ENCODE measurements around the gene EDIL3.
"Not testable (repeated sequence)": the region's sequence is repeated elsewhere in the genome, so short reads cannot be mapped to it uniquely, and the experiment has no call there.

The EDIL3 gene

GRCh38 chr5:84298628-84299027 lies 86.1 kb downstream of the EDIL3 start:
- Histone ChIP-seq H2AK5ac (ENCODE audit: low read depth, low read length) (no peak overlapping the region), H2AFZ (ENCODE audit: low read length) (no peak overlapping the region), H3K27me3 (ENCODE audit: control insufficient read depth in 3 of 3, insufficient read depth in 3 of 3, low read depth in 1 of 3, low read length in 3 of 3) (no peaks in the 10 kb centered on the region), H3K4ac (ENCODE audit: low read length) (no peak overlapping the region), H2BK5ac (ENCODE audit: low read length) (no peak overlapping the region), H3K4me3 (ENCODE audit: low read length in 2 of 2) (no peak overlapping the region), H3K23ac (ENCODE audit: low read depth, low read length, poor library complexity) (no peak overlapping the region), H3K14ac (ENCODE audit: low read length) (no peak overlapping the region), H3K27ac (replicated peaks; ENCODE audit: low read length) (no peak overlapping the region), H2BK15ac (ENCODE audit: low read length) (no peak overlapping the region), H3K4me1 (ENCODE audit: control insufficient read depth in 2 of 2, insufficient read depth in 1 of 2, low read depth in 1 of 2, low read length in 2 of 2) (no peaks in the 10 kb centered on the region), H2BK120ac (ENCODE audit: low read depth, low read length) (no peak overlapping the region), H4K8ac (ENCODE audit: low read depth, low read length) (no peak overlapping the region), H2BK12ac (ENCODE audit: low read length) (no peak overlapping the region), H3K36me3 (replicated peaks in 1 of 2; ENCODE audit: control insufficient read depth in 2 of 2, insufficient read depth in 2 of 2, low read length in 2 of 2) (no peaks in the 10 kb centered on the region), H4K91ac (ENCODE audit: low read depth, low read length, poor library complexity) (no peak overlapping the region), H3K9me3 (replicated peaks in 1 of 2; ENCODE audit: control insufficient read depth in 2 of 2, insufficient read depth in 1 of 2, low read depth in 1 of 2, low read length in 2 of 2) (no peaks in the 10 kb centered on the region), H3K4me2 (ENCODE audit: insufficient read depth, low read length, poor library complexity, severe bottlenecking) (no peak overlapping the region), H3K9ac (ENCODE audit: low read depth, low read length, poor library complexity) (no peak overlapping the region), H3K79me1 (ENCODE audit: low read depth, low read length) (no peaks in the 10 kb centered on the region), H3K18ac (ENCODE audit: low read length) (no peak overlapping the region)
- DNase-seq (ENCODE audit: low spot score), result no peak
- WGBS, 2 donors (ENCODE audit: extremely low coverage in 2 of 2, insufficient read length in 2 of 2, insufficient replicate concordance in 1 of 2), result no CpG with 5 or more reads among the region's 4 CpGs

DNA sequence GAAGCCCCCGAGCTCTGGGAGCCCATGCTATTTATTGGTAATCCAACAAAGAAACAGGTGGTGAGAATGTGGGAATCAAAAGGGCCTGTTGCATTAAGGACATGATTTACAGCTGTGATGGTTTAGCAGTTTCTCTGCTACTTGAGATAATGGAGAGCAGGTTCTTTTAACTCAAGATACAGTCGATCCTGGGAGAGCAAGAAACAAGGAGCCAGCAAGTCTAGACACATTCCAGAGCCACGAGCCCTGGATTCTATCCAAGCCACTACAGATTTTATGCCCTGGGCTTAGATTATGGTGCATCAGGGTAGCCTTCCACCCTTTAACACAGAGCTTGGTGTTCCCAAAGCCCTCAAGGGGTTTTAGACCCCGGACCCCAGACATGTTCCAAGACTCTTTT lies 87.0 kb downstream of the EDIL3 start:
- H3K36me3 ChIP-seq (replicated peaks in 1 of 2; ENCODE audit: control insufficient read depth in 2 of 2, insufficient read depth in 2 of 2, low read length in 2 of 2); H3K4me1 ChIP-seq (ENCODE audit: control insufficient read depth in 2 of 2, insufficient read depth in 1 of 2, low read depth in 1 of 2, low read length in 2 of 2); H2AFZ ChIP-seq (ENCODE audit: low read length); H3K27me3 ChIP-seq (ENCODE audit: control insufficient read depth in 3 of 3, insufficient read depth in 3 of 3, low read depth in 1 of 3, low read length in 3 of 3); H3K79me1 ChIP-seq (ENCODE audit: low read depth, low read length); DNase-seq (ENCODE audit: low spot score); H3K18ac ChIP-seq (ENCODE audit: low read length); H3K4me3 ChIP-seq (ENCODE audit: low read length in 2 of 2); H3K4me2 ChIP-seq (ENCODE audit: insufficient read depth, low read length, poor library complexity, severe bottlenecking); H3K23ac ChIP-seq (ENCODE audit: low read depth, low read length, poor library complexity); H4K8ac ChIP-seq (ENCODE audit: low read depth, low read length); H3K9ac ChIP-seq (ENCODE audit: low read depth, low read length, poor library complexity); H3K27ac ChIP-seq (replicated peaks; ENCODE audit: low read length); H2AK5ac ChIP-seq (ENCODE audit: low read depth, low read length); H2BK120ac ChIP-seq (ENCODE audit: low read depth, low read length); H2BK5ac ChIP-seq (ENCODE audit: low read length); H3K9me3 ChIP-seq (replicated peaks in 1 of 2; ENCODE audit: control insufficient read depth in 2 of 2, insufficient read depth in 1 of 2, low read depth in 1 of 2, low read length in 2 of 2); H3K4ac ChIP-seq (ENCODE audit: low read length); H2BK15ac ChIP-seq (ENCODE audit: low read length); H2BK12ac ChIP-seq (ENCODE audit: low read length); H3K14ac ChIP-seq (ENCODE audit: low read length); H4K91ac ChIP-seq (ENCODE audit: low read depth, low read length, poor library complexity): not testable (repeated sequence)
- WGBS, 2 donors (ENCODE audit: extremely low coverage in 2 of 2, insufficient read length in 2 of 2, insufficient replicate concordance in 1 of 2), result no CpG with 5 or more reads among the region's 4 CpGs

DNA sequence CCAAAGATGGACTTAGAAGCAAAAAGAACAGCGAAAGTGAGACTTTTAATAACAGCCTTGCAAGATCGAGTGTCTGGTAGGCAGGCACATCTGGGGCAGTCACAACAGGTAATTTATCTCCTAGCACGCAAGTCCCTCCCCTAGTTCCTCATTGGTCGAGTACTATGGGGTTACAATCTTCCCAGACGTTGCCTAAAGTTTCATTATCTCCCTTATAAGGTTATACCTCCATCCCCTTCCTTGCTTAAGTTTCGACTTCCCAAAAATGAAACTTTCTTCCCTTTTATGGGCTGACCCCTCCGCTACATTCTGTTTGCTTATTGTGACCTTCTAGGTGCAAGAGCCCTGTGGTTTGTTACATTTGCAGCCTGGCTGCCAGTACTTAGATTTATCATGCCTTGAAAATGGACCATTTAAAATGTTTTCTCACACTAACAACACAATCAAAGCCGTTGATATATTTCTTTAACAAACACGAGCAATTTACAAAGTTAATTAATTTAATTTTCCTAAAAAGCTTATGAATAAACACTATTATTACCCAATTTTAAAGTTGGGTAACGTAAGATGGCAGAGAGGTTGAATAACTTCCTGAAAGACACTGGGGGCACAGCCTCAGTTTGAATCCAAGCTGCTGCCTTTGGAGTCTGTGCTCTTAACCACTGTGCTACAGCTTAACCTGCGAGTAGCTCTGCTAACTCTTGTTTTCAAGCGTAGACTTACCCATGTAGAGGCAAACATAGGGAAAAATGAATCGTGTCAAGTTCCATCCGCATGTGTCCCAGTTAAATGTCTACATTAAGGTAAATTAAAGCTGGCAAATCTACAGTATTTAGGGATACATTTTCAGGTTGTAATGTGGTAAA lies 91.7 kb downstream of the EDIL3 start:
- H4K8ac ChIP-seq (ENCODE audit: low read depth, low read length), result no peak overlapping the region
- no peak for DNase-seq (ENCODE audit: low spot score)
- peaks cover 0 to 2% of the 10 kb centered on the region in 2 donors for H3K4me1 ChIP-seq (ENCODE audit: control insufficient read depth in 2 of 2, insufficient read depth in 1 of 2, low read depth in 1 of 2, low read length in 2 of 2)
- no peak overlapping the region for H3K27ac ChIP-seq (replicated peaks; ENCODE audit: low read length)
- no peak overlapping the region for H3K4ac ChIP-seq (ENCODE audit: low read length)
- no peak overlapping the region for H4K91ac ChIP-seq (ENCODE audit: low read depth, low read length, poor library complexity)
- H2BK5ac ChIP-seq (ENCODE audit: low read length), result no peak overlapping the region
- no peak overlapping the region for H3K18ac ChIP-seq (ENCODE audit: low read length)
- WGBS, 2 donors (ENCODE audit: extremely low coverage in 2 of 2, insufficient read length in 2 of 2, insufficient replicate concordance in 1 of 2), result no CpG with 5 or more reads among the region's 14 CpGs
- no peaks in the 10 kb centered on the region for H3K36me3 ChIP-seq (replicated peaks in 1 of 2; ENCODE audit: control insufficient read depth in 2 of 2, insufficient read depth in 2 of 2, low read length in 2 of 2)
- no peaks in the 10 kb centered on the region for H3K79me1 ChIP-seq (ENCODE audit: low read depth, low read length)
- no peak overlapping the region for H3K14ac ChIP-seq (ENCODE audit: low read length)
- no peaks in the 10 kb centered on the region for H3K9me3 ChIP-seq (replicated peaks in 1 of 2; ENCODE audit: control insufficient read depth in 2 of 2, insufficient read depth in 1 of 2, low read depth in 1 of 2, low read length in 2 of 2)
- no peak overlapping the region for H2BK12ac ChIP-seq (ENCODE audit: low read length)
- no peak overlapping the region for H3K4me3 ChIP-seq (ENCODE audit: low read length in 2 of 2)
- no peak overlapping the region for H3K23ac ChIP-seq (ENCODE audit: low read depth, low read length, poor library complexity)
- H2BK120ac ChIP-seq (ENCODE audit: low read depth, low read length), result no peak overlapping the region
- H3K9ac ChIP-seq (ENCODE audit: low read depth, low read length, poor library complexity), result no peak overlapping the region
- H3K27me3 ChIP-seq (ENCODE audit: control insufficient read depth in 3 of 3, insufficient read depth in 3 of 3, low read depth in 1 of 3, low read length in 3 of 3), result no peaks in the 10 kb centered on the region
- no peak overlapping the region for H2AK5ac ChIP-seq (ENCODE audit: low read depth, low read length)
- H2BK15ac ChIP-seq (ENCODE audit: low read length), result no peak overlapping the region
- H2AFZ ChIP-seq (ENCODE audit: low read length), result no peak overlapping the region
- no peak overlapping the region for H3K4me2 ChIP-seq (ENCODE audit: insufficient read depth, low read length, poor library complexity, severe bottlenecking)

DNA sequence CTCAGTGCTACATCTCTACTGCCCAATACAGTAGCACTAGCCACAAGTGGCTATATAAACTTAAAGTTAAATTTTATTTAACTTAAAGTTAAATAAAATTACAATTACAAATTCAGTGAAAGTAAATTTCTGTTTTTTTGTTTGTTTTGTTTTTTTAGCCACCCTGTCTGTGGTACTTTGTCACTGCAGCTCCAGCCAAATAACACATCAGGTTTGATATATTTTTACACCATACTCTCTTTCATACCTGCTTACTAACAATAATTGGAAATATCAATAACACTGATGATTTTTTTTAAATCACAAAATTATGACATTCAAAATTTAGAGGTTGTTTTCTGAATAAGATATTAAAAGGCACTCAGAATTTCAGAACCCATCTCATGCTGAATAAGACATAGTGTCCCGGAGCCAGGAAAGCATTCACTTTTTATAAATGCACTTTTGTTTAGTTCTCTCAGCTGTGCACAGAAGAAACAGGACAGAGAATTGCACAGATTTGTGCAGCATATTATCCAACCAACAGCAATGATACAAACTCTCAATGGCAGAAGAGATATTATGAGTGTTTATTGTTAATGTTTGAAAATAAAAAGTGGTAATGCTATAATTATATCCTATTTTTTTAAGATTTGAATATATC lies 92.6 kb downstream of the EDIL3 start:
- Histone ChIP-seq H3K23ac (ENCODE audit: low read depth, low read length, poor library complexity) (no peak overlapping the region), H3K4me3 (ENCODE audit: low read length in 2 of 2) (no peak overlapping the region), H2BK5ac (ENCODE audit: low read length) (no peak overlapping the region), H3K4ac (ENCODE audit: low read length) (no peak overlapping the region), H3K4me1 (ENCODE audit: control insufficient read depth in 2 of 2, insufficient read depth in 1 of 2, low read depth in 1 of 2, low read length in 2 of 2) (peaks cover 0 to 2% of the 10 kb centered on the region in 2 donors), H3K14ac (ENCODE audit: low read length) (no peak overlapping the region), H3K9ac (ENCODE audit: low read depth, low read length, poor library complexity) (no peak overlapping the region), H2AFZ (ENCODE audit: low read length) (no peak overlapping the region), H3K27ac (replicated peaks; ENCODE audit: low read length) (no peak overlapping the region), H2BK12ac (ENCODE audit: low read length) (no peak overlapping the region), H3K9me3 (replicated peaks in 1 of 2; ENCODE audit: control insufficient read depth in 2 of 2, insufficient read depth in 1 of 2, low read depth in 1 of 2, low read length in 2 of 2) (no peaks in the 10 kb centered on the region), H4K91ac (ENCODE audit: low read depth, low read length, poor library complexity) (no peak overlapping the region), H3K4me2 (ENCODE audit: insufficient read depth, low read length, poor library complexity, severe bottlenecking) (no peak overlapping the region), H2AK5ac (ENCODE audit: low read depth, low read length) (no peak overlapping the region), H2BK120ac (ENCODE audit: low read depth, low read length) (no peak overlapping the region), H4K8ac (ENCODE audit: low read depth, low read length) (no peak overlapping the region), H3K27me3 (ENCODE audit: control insufficient read depth in 3 of 3, insufficient read depth in 3 of 3, low read depth in 1 of 3, low read length in 3 of 3) (no peaks in the 10 kb centered on the region), H3K36me3 (replicated peaks in 1 of 2; ENCODE audit: control insufficient read depth in 2 of 2, insufficient read depth in 2 of 2, low read length in 2 of 2) (no peaks in the 10 kb centered on the region), H3K79me1 (ENCODE audit: low read depth, low read length) (no peaks in the 10 kb centered on the region), H2BK15ac (ENCODE audit: low read length) (no peak overlapping the region), H3K18ac (ENCODE audit: low read length) (no peak overlapping the region)
- no CpG with 5 or more reads among the region's 1 CpG for WGBS, 2 donors (ENCODE audit: extremely low coverage in 2 of 2, insufficient read length in 2 of 2, insufficient replicate concordance in 1 of 2)
- DNase-seq (ENCODE audit: low spot score), result no peak

Data from neuronal stem cell (in vitro differentiated cells).